CD4-positive, alpha-beta memory T cell (primary cell): ENCODE results near the gene CASP8AP2. TPM values are rescaled to one million over a fixed set of nuclear protein-coding genes. Genes with fewer than 3 reads are reported as not detected.
"Not testable (repeated sequence)": the region's sequence is repeated elsewhere in the genome, so short reads cannot be mapped to it uniquely, and the experiment has no call there.

Experiments used
- CTCF ChIA-PET: fragments of 350-600 bp; sonication (Branson Sonifier 250); formaldehyde crosslinking; loops from one replicate; lab custom pipeline; 2021; ENCODE audit warnings: inconsistent platforms; ENCODE audit not compliant: partially characterized antibody; lab: Charles Lee
- POLR2A ChIA-PET: fragments of 350-600 bp; sonication (Branson Sonifier 250); formaldehyde crosslinking; loops from one replicate; lab custom pipeline; 2021; ENCODE audit not compliant: partially characterized antibody; lab: Charles Lee
- DNase-seq, 5 donors: peaks; one replicate each; pipeline versions ENCODE4 v3.0.0 to v3.0.0-alpha.2; 2020 to 2022; ENCODE audit warnings: mixed read lengths in 1 of 5
- H3K27ac ChIP-seq: one replicate; pipeline ENCODE4 v1.7.0; 2013; ENCODE audit warnings: low read depth, low read length
- H3K27me3 ChIP-seq: 2 replicates; pipeline ENCODE4 v1.7.0; 2013; ENCODE audit warnings: mild to moderate bottlenecking, low read length, moderate library complexity; ENCODE audit not compliant: insufficient read depth
- H3K36me3 ChIP-seq: 2 replicates; pipeline ENCODE4 v1.7.0; 2013; ENCODE audit warnings: mild to moderate bottlenecking, low read length, moderate library complexity; ENCODE audit not compliant: insufficient read depth
- H3K4me1 ChIP-seq: 2 replicates; pipeline ENCODE4 v1.7.0; 2013; ENCODE audit warnings: mild to moderate bottlenecking, low read length, moderate library complexity; ENCODE audit not compliant: insufficient read depth
- H3K4me3 ChIP-seq, 2 donors: one replicate each; pipeline ENCODE4 v1.7.0; 2013; ENCODE audit warnings: low read length in 2 of 2, mild to moderate bottlenecking in 1 of 2
- H3K9me3 ChIP-seq, 2 donors: one replicate each; pipeline ENCODE4 v1.7.0; 2013; ENCODE audit warnings: low read length in 2 of 2, control low read depth in 1 of 2; ENCODE audit not compliant: control insufficient read depth in 1 of 2
- H3K27ac Mint-ChIP-seq, 7 donors: one replicate each; pipeline ENCODE4 v1.8.0; 2020 to 2021; ENCODE audit warnings: mixed read lengths in 7 of 7, mild to moderate bottlenecking in 6 of 7, inconsistent platforms in 3 of 7, moderate library complexity in 3 of 7
- H3K27me3 Mint-ChIP-seq, 2 donors: one replicate each; pipeline ENCODE4 v1.8.0; 2020 to 2021; ENCODE audit warnings: mixed read lengths in 2 of 2
- H3K36me3 Mint-ChIP-seq, 2 donors: one replicate each; pipeline ENCODE4 v1.8.0; 2020 to 2021; ENCODE audit warnings: mixed read lengths in 2 of 2, inconsistent platforms in 1 of 2, mild to moderate bottlenecking in 1 of 2
- H3K4me1 Mint-ChIP-seq, 4 donors: one replicate each; pipeline ENCODE4 v1.8.0; 2020 to 2021; ENCODE audit warnings: mixed read lengths in 4 of 4, mild to moderate bottlenecking in 1 of 4
- H3K4me3 Mint-ChIP-seq, 8 donors: one replicate each; pipeline ENCODE4 v1.8.0; 2020 to 2021; ENCODE audit warnings: mixed read lengths in 8 of 8, mild to moderate bottlenecking in 7 of 8, moderate library complexity in 6 of 8, inconsistent platforms in 3 of 8
- H3K9me3 Mint-ChIP-seq, 8 donors: one replicate each; pipeline ENCODE4 v1.8.0; 2020 to 2021; ENCODE audit warnings: mixed read lengths in 8 of 8, mild to moderate bottlenecking in 5 of 8, inconsistent platforms in 3 of 8, moderate library complexity in 1 of 8
- intact Hi-C: fragments of 100-400 bp; cut with micrococcal nuclease; formaldehyde crosslinking; loops from one replicate; pipeline ENCODE4 v1.15.1; 2023
- polyA plus RNA-seq, 2 donors: library from polyadenylated mRNA; unstranded; fragments of 300-500 nt; fragmentation: Illumina TruSeq; gene quantifications; one replicate each; pipeline ENCODE4 v1.2.3, GENCODE V29; 2021
- total RNA-seq, 2 experiments: library from RNA; stranded (reverse); gene quantifications; one replicate each; pipeline ENCODE4 v1.2.3, GENCODE V29; 2021

CASP8AP2 gene
- total and polyA plus RNA-seq, 4 experiments from 2014 or later, result 33.9 to 61.7 (median 60.0) TPM

GRCh38 chr6:89818977-89819335, 10.7 kb upstream of the CASP8AP2 start:
- no peaks in the 10 kb centered on the region for H3K9me3 ChIP-seq
- Mint-ChIP-seq H3K4me3 (peak overlapping the region; percentile 92 to 100 (median 96)), H3K27ac (peak overlapping the region; percentile 91 to 100 (median 96)), H3K9me3 (no peaks in the 10 kb centered on the region), H3K4me1 (peaks cover 22 to 50% (median 35%) of the 10 kb centered on the region in 4 donors), H3K27me3 (no peaks in the 10 kb centered on the region), H3K36me3 (peaks cover 0 to 20% of the 10 kb centered on the region in 2 donors)
- intact Hi-C loops, result loop anchor here (1.0 to 2.0 kb wide), 4 partner anchors 10 to 768 kb away; partner anchors contain the start of genes CASP8AP2, LYRM2 and MAP3K7
- H3K36me3 ChIP-seq, result no peaks in the 10 kb centered on the region
- DNase-seq, result peak in 1 of 5 donors; percentile 41
- peaks cover 34% of the 10 kb centered on the region for H3K4me1 ChIP-seq
- POLR2A ChIA-PET, result interaction anchor here (0.9 to 3.2 kb wide), 14 partner anchors 10 to 738 kb away, joined by 3 to 147 read pairs (median 5); partner anchors contain the start of genes CASP8AP2, LYRM2 and PNRC1
- H3K4me3 ChIP-seq, result peak overlapping the region; percentile 97
- H3K27ac ChIP-seq, result peak overlapping the region; percentile 62
- H3K27me3 ChIP-seq, result no peaks in the 10 kb centered on the region
- CTCF ChIA-PET, result interaction anchor here (0.8 to 2.5 kb wide), 7 partner anchors 8 to 574 kb away, joined by 3 to 15 read pairs (median 8); partner anchors contain the start of gene CASP8AP2

GRCh38 chr6:89819336-89820130, 10.1 kb upstream of the CASP8AP2 start, which contains the start of gene MDN1:
Gene MDN1 (minus strand): TSS chr6:89819794. CDS start chr6:89819607, 187 bp downstream.
- Histone ChIP-seq H3K9me3 (no peaks in the 10 kb centered on the region), H3K4me3 (peak within 1 kb of the TSS; percentile 97), H3K36me3 (no peaks in the 10 kb centered on the region), H3K4me1 (peaks cover 34% of the 10 kb centered on the region), H3K27me3 (no peaks in the 10 kb centered on the region), H3K27ac (peak within 1 kb of the TSS; percentile 62)
- H3K27me3 Mint-ChIP-seq, result no peaks in the 10 kb centered on the region
- no peaks in the 10 kb centered on the region for H3K9me3 Mint-ChIP-seq
- peak within 1 kb of the TSS; percentile 92 to 100 (median 96) for H3K4me3 Mint-ChIP-seq
- H3K27ac Mint-ChIP-seq, result peak within 1 kb of the TSS; percentile 91 to 100 (median 96)
- DNase-seq, result peak; percentile 87 to 91 (median 89)
- POLR2A ChIA-PET, result interaction anchor here (0.5 to 3.2 kb wide), 21 partner anchors 10 to 768 kb away, joined by 3 to 147 read pairs (median 5); partner anchors contain the start of genes CASP8AP2, LYRM2, MAP3K7 and PNRC1
- H3K36me3 Mint-ChIP-seq, result peaks cover 0 to 18% of the 10 kb centered on the region in 2 donors
- H3K4me1 Mint-ChIP-seq, result peaks cover 21 to 44% (median 31%) of the 10 kb centered on the region in 4 donors
- intact Hi-C loops, result loop anchor here (1.0 to 10.0 kb wide), 7 partner anchors 10 to 767 kb away; partner anchors contain the start of genes BACH2, CASP8AP2, LYRM2 and MAP3K7
- CTCF ChIA-PET, result interaction anchor here (0.8 to 2.5 kb wide), 9 partner anchors 8 to 574 kb away, joined by 3 to 15 read pairs (median 4); partner anchors contain the start of gene CASP8AP2

DNA sequence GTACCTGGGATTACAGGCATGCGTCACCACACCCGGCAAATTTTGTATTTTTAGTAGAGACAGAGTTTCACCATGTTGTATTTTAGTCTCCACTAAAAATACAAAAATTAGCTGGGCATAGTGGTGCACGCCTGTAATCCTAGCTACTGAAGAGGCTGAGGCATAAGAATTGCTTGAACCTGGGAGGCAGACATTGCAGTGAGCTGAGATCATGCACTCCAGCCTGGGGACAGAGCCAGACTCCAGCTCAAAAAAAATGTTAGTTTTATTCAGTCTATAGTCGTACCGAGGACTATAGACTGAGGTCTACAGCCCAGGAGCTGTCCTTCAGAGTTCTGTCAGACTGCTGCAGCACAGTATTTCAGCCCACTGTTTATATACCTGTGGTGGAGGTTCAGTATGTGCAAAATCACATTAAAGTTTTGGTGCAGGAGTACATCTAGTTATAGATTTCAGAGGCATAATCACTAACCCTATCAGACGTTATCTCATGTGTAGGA, 3.6 kb upstream of the CASP8AP2 start:
- intact Hi-C loops, result loop anchor here (10.0 kb wide), 3 partner anchors 119 to 649 kb away; partner anchors contain the start of gene BACH2
- H3K4me3 ChIP-seq, result no peak overlapping the region
- H3K27ac ChIP-seq, result no peak overlapping the region
- Mint-ChIP-seq H3K4me1 (peaks cover 11 to 22% (median 13%) of the 10 kb centered on the region in 4 donors), H3K27ac (no peak overlapping the region), H3K4me3 (peak overlapping the region in 1 of 8 donors; percentile 49), H3K36me3 (peaks cover 0 to 13% of the 10 kb centered on the region in 2 donors), H3K27me3 (no peaks in the 10 kb centered on the region), H3K9me3 (no peaks in the 10 kb centered on the region)
- no peak for DNase-seq
- no peaks in the 10 kb centered on the region for H3K27me3 ChIP-seq
- H3K9me3 ChIP-seq, result no peaks in the 10 kb centered on the region
- no peaks in the 10 kb centered on the region for H3K36me3 ChIP-seq
- H3K4me1 ChIP-seq, result peaks cover 10% of the 10 kb centered on the region
- ChIA-PET CTCF (interaction anchor here (0.9 to 1.2 kb wide), 2 partner anchors 14 to 114 kb away, joined by 3 read pairs; no protein-coding TSS in a partner anchor), POLR2A (no interaction called here)

DNA sequence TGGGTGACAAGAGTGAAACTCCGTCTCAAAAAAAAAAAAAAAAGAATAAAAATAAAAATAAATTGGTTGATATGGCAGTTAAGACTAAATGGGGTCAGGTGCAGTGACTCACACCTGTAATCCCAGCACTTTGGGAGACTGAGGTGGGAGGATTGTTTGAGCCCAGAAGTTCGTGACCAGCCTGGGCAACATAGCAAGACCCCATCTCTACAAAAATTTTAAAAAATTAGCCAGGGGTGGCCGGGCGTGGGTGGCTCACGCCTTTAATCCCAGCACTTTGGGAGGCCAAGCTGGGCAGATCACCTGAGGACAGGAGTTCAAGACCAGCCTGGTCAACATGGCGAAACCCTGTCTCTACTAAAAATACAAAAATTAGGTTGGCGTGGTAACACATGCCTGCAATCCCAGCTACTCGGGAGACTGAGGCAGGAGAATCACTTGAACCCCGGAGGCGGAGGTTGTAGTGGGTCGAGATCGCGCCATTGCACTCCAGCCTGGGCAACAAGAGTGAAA, 1.1 kb upstream of the CASP8AP2 start:
- intact Hi-C loops, result loop anchor here (2.0 to 10.0 kb wide), 5 partner anchors 116 to 758 kb away; partner anchors contain the start of genes BACH2, MAP3K7 and PNRC1
- not testable (repeated sequence) for H3K9me3 ChIP-seq, H3K36me3 ChIP-seq, H3K9me3 Mint-ChIP-seq, H3K27me3 Mint-ChIP-seq, H3K27me3 ChIP-seq
- ChIA-PET CTCF (interaction anchor here (0.8 to 1.7 kb wide), 5 partner anchors 9 to 646 kb away, joined by 3 to 15 read pairs (median 3); partner anchors contain the start of gene MDN1), POLR2A (interaction anchor here (0.8 to 4.6 kb wide), 9 partner anchors 9 to 748 kb away, joined by 3 to 147 read pairs (median 5); partner anchors contain the start of genes MDN1 and PNRC1)
- H3K27ac Mint-ChIP-seq, result peak overlapping the region; percentile 79 to 99 (median 97)
- H3K4me1 Mint-ChIP-seq, result peaks cover 17 to 44% (median 31%) of the 10 kb centered on the region in 4 donors
- Histone ChIP-seq H3K4me1 (peaks cover 19% of the 10 kb centered on the region), H3K4me3 (peak overlapping the region; percentile 67 to 86), H3K27ac (peak overlapping the region; percentile 74)
- H3K4me3 Mint-ChIP-seq, result peak overlapping the region; percentile 98 to 100 (median 99)
- DNase-seq, result peak in 1 of 5 donors; percentile 8
- H3K36me3 Mint-ChIP-seq, result peaks cover 13 to 29% of the 10 kb centered on the region in 2 donors

- Mint-ChIP-seq H3K4me3 (peak overlapping the region; percentile 98 to 100 (median 99)), H3K9me3 (no peaks in the 10 kb centered on the region), H3K27ac (peak overlapping the region; percentile 79 to 99 (median 97)), H3K36me3 (peaks cover 15 to 31% of the 10 kb centered on the region in 2 donors), H3K4me1 (peaks cover 17 to 48% (median 34%) of the 10 kb centered on the region in 4 donors), H3K27me3 (no peaks in the 10 kb centered on the region)
- H3K27ac ChIP-seq, result peak overlapping the region; percentile 74
- peak in 1 of 5 donors; percentile 64 for DNase-seq
- H3K4me1 ChIP-seq, result peaks cover 24% of the 10 kb centered on the region
- H3K4me3 ChIP-seq, result peak overlapping the region; percentile 67 to 86
- ChIA-PET POLR2A (interaction anchor here (0.6 to 4.6 kb wide), 16 partner anchors 10 to 749 kb away, joined by 3 to 147 read pairs (median 4); partner anchors contain the start of genes MDN1 and PNRC1), CTCF (interaction anchor here (0.6 to 1.7 kb wide), 8 partner anchors 9 to 650 kb away, joined by 3 to 15 read pairs (median 3); partner anchors contain the start of gene MDN1)
- peaks cover 3% of the 10 kb centered on the region for H3K36me3 ChIP-seq
- H3K27me3 ChIP-seq, result no peaks in the 10 kb centered on the region
- no peaks in the 10 kb centered on the region for H3K9me3 ChIP-seq
- intact Hi-C loops, result loop anchor here (1.0 to 10.0 kb wide), 8 partner anchors 10 to 866 kb away; partner anchors contain the start of genes BACH2, MAP3K7, MDN1 and PNRC1
Measured at GRCh38 chr6:89828988-89829471, 650 bp upstream of the CASP8AP2 start.

DNA sequence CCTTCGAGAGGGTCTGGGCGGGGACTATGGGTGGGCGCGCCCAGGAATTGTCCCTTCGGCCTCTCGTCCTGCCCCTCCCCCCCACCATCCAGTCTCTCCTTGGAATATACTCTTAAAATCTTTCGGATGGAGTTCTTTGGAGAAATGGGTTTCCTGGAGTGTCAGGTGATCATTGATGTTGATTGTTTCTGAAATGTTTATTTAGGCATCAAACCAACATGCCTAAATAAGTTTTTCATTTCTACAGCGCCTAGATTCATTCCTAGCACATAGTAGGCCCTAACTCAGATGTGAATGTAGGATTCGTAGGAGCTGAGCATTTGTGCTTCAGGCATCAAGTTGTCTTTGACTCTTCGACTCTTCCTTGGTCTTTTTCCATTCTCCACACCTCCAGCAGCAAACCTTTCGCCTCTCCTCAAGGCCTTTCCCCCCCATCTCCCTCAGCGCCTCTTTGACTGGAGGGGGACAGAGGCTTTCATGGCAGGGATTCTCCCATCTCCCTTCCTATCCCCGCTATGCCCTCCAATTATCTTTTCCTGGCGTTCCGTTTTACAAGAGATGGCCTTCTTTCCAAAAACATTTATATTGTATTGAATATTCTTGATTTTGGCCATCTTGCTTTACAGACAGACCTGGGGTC, 610 bp downstream of the CASP8AP2 start:
- Mint-ChIP-seq H3K27ac (peak overlapping the region; percentile 52 to 99 (median 88)), H3K27me3 (no peaks in the 10 kb centered on the region), H3K4me1 (peaks cover 22 to 57% (median 42%) of the 10 kb centered on the region in 4 donors), H3K9me3 (no peaks in the 10 kb centered on the region), H3K4me3 (peak overlapping the region; percentile 98 to 100 (median 99)), H3K36me3 (peaks cover 21 to 38% of the 10 kb centered on the region in 2 donors)
- H3K27ac ChIP-seq, result peak overlapping the region; percentile 70
- POLR2A ChIA-PET, result interaction anchor here (1.1 to 4.6 kb wide), 4 partner anchors 9 to 126 kb away, joined by 3 to 147 read pairs (median 13); partner anchors contain the start of gene MDN1
- H3K9me3 ChIP-seq, result no peaks in the 10 kb centered on the region
- DNase-seq, result no peak
- peaks cover 3% of the 10 kb centered on the region for H3K36me3 ChIP-seq
- peaks cover 37% of the 10 kb centered on the region for H3K4me1 ChIP-seq
- intact Hi-C loops, result no loop called here
- H3K27me3 ChIP-seq, result no peaks in the 10 kb centered on the region
- H3K4me3 ChIP-seq, result peak overlapping the region; percentile 82 to 85
- CTCF ChIA-PET, result no interaction called here
